Measurements from ENCODE around the gene STX8. TPM values are rescaled to one million over a fixed set of nuclear protein-coding genes. Genes with fewer than 3 reads are reported as not detected.

The STX8 gene
- total RNA-seq, 1 experiment from 2014 or later: 38.8 TPM

DNA sequence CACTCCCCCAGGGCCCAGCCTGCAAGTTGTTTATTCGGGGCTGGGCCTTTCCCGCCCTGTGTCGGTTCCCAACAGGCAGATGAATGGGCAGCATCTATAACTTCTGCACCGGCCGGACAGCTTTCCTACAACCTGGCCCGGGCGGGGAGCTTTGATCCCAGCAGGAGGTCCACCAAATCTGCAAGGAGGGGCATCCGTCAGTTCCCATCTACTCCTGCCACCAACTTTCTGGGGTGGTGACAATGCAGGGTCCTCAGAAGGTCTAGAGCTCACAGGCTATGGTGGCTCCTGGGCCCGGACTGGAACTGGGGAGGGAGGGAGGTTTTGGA is 342.4 kb downstream of the STX8 start (continued):
- TF ChIP-seq ZBTB33 (IDR thresholded peaks at IDR 0.05; ENCODE audit: extremely low read depth, insufficient replicate concordance, low read length): no peak

DNA sequence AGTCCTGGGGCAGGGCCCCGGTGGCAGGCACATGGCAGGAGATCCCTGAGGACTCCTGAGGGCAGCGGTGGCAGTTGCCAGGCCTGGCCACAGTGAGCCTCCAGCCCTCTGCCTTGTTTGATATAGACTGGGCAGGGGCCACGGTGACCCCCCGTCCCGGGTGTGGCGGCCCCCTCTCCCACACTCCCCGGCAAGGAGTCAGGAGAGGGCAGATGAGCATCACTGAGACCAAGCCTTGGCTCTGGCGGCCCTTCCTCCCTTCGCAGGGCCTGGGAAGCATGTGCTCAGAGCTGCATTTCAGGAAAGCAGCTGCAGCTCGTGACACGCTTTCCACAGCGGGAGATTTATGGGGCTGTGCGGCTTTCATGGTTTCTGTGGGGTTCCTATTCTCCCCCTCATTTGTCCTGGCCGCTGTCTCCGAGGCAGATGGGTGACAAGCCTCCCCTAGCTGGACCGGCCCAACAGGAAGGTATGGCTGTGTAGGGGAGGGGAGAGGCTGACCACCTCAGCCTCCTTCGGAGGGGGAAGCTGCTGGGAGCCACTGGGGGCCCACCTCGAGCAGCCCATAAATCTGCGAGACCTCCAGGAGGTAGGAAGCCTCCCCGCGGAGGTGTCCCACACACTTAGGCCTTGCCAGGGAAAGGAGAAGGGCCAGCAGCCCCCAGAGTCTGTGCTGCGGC is 342.9 kb downstream of the STX8 start:
- Histone ChIP-seq H4K20me1 (ENCODE audit: insufficient read depth) (no peaks in the 10 kb centered on the region), H2AFZ (ENCODE audit: low read depth, low read length, poor library complexity, severe bottlenecking) (no peak overlapping the region), H3K27me3 (ENCODE audit: insufficient read depth, low read length) (no peaks in the 10 kb centered on the region), H3K36me3 (ENCODE audit: control insufficient read depth in 1 of 2, insufficient read depth in 2 of 2, low read length in 2 of 2) (no peaks in the 10 kb centered on the region), H3K4me2 (ENCODE audit: low read length) (no peak overlapping the region), H3K4me3 (replicated peaks in 1 of 2; ENCODE audit: low read depth in 1 of 2, low read length in 2 of 2) (no peak overlapping the region), H3K9me2 (ENCODE audit: insufficient read depth) (no peaks in the 10 kb centered on the region), H3K9ac (ENCODE audit: low read length) (no peak overlapping the region), H3K9me3 (ENCODE audit: control insufficient read depth in 1 of 2, insufficient read depth in 1 of 2, low read depth in 1 of 2, low read length in 2 of 2) (no peaks in the 10 kb centered on the region; a peak in 1 of 4 replicates), H3K79me2 (ENCODE audit: insufficient read depth, low read length) (no peaks in the 10 kb centered on the region), H3K4me1 (ENCODE audit: control insufficient read depth in 1 of 2, insufficient read depth in 2 of 2, low read length in 2 of 2) (no peaks in the 10 kb centered on the region), H3K27ac (ENCODE audit: low read depth, low read length) (no peak overlapping the region)
- no TSS peak for BruUV-seq (replicated peaks)
- CTCF ChIA-PET: no interaction called here
- intact Hi-C loops (cut with micrococcal nuclease): no loop called here
- RAD21 ChIA-PET (ENCODE audit: low non-redundant PET in 1 of 2, low total read pairs in 2 of 2, uncharacterized antibody in 2 of 2, unreplicated experiment in 2 of 2): no interaction called here
- no peak for TF ChIP-seq ZFX (IDR thresholded peaks at IDR 0.05)
- no peak for TF ChIP-seq ELF1 (IDR thresholded peaks at IDR 0.05; ENCODE audit: borderline replicate concordance, low read depth)
- no peak for TF ChIP-seq POLR2A (IDR thresholded peaks at IDR 0.05; ENCODE audit: borderline replicate concordance, extremely low read depth, insufficient read depth, insufficient read length)
- TF ChIP-seq, protein P1, sequence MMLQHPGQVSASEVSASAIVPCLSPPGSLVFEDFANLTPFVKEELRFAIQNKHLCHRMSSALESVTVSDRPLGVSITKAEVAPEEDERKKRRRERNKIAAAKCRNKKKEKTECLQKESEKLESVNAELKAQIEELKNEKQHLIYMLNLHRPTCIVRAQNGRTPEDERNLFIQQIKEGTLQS (IDR thresholded peaks at IDR 0.05): no peak
- TF ChIP-seq SIN3A (IDR thresholded peaks at IDR 0.05; ENCODE audit: low read depth): no peak
- TF ChIP-seq, protein P2, sequence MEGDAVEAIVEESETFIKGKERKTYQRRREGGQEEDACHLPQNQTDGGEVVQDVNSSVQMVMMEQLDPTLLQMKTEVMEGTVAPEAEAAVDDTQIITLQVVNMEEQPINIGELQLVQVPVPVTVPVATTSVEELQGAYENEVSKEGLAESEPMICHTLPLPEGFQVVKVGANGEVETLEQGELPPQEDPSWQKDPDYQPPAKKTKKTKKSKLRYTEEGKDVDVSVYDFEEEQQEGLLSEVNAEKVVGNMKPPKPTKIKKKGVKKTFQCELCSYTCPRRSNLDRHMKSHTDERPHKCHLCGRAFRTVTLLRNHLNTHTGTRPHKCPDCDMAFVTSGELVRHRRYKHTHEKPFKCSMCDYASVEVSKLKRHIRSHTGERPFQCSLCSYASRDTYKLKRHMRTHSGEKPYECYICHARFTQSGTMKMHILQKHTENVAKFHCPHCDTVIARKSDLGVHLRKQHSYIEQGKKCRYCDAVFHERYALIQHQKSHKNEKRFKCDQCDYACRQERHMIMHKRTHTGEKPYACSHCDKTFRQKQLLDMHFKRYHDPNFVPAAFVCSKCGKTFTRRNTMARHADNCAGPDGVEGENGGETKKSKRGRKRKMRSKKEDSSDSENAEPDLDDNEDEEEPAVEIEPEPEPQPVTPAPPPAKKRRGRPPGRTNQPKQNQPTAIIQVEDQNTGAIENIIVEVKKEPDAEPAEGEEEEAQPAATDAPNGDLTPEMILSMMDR (IDR thresholded peaks at IDR 0.05 in 2 of 3, conservative IDR thresholded peaks at IDR 0.05 in 1 of 3; ENCODE audit: borderline replicate concordance in 1 of 3, insufficient read depth in 1 of 3, low read depth in 2 of 3, low read length in 2 of 3): no peak
- TF ChIP-seq EZH2 (IDR thresholded peaks at IDR 0.05): no peak
- TF ChIP-seq ZNF274 (IDR thresholded peaks at IDR 0.05; ENCODE audit: low read depth, low read length): no peak
- no peak for TF ChIP-seq CEBPB (IDR thresholded peaks at IDR 0.05; ENCODE audit: low read depth)
- TF ChIP-seq EZH2phosphoT487 (IDR thresholded peaks at IDR 0.05; ENCODE audit: borderline replicate concordance): no peak
- TF ChIP-seq SRF (IDR thresholded peaks at IDR 0.05; ENCODE audit: low read depth): no peak
- TF ChIP-seq CBX3 (IDR thresholded peaks at IDR 0.05; ENCODE audit: low read depth): no peak
- POLR2A ChIA-PET: no interaction called here
- DNase-seq (ENCODE audit: low read depth, low spot score) (no peak), ATAC-seq (no peak)
